Mucosa of descending colon (tissue), 3 donors: ENCODE data around the gene VPS37C. TPM values are rescaled to one million over a fixed set of nuclear protein-coding genes. Genes with fewer than 3 reads are reported as not detected.

Experiments used
- ATAC-seq: fragments of 200-7000 bp; cut with Tn5 transposase; one replicate; pipeline ENCODE4 v1.9.1; 2020; ENCODE audit warnings: mild to moderate bottlenecking, moderate library complexity
- DNase-seq, 3 donors: peaks; one replicate each; pipeline ENCODE4 v3.0.0-alpha.2; 2020
- H3K36me3 ChIP-seq: fragments of 200-600 bp; one replicate; pipeline ENCODE4 v1.8.0; 2021; ENCODE audit warnings: low read depth, mild to moderate bottlenecking
- H3K4me1 ChIP-seq: fragments of 200-600 bp; one replicate; pipeline ENCODE4 v1.8.0; 2021; ENCODE audit warnings: low read depth, mild to moderate bottlenecking
- H3K4me3 ChIP-seq: fragments of 200-600 bp; one replicate; pipeline ENCODE4 v1.8.0; 2021; ENCODE audit warnings: mild to moderate bottlenecking
- H3K9me3 ChIP-seq: fragments of 200-600 bp; one replicate; pipeline ENCODE4 v1.8.0; 2021; ENCODE audit warnings: mild to moderate bottlenecking
- CTCF ChIP-seq: fragments of 200-600 bp; IDR thresholded peaks from one replicate; pipeline ENCODE4 v1.8.0; 2022; ENCODE audit warnings: antibody characterized with exemption, mild to moderate bottlenecking
- intact Hi-C, 2 donors: fragments of 100-400 bp; cut with DNase I in 1 of 2; cut with micrococcal nuclease in 1 of 2; formaldehyde crosslinking; loops; one replicate each; pipeline versions ENCODE4 v1.11.0 to v1.11.1; 2022; cut with DNase I, micrococcal nuclease
- total RNA-seq, 3 donors: library from RNA; stranded (reverse); fragmentation: NEBNext Ultra II Directional in 2 of 3; extraction: Animal tissue kit (Norgen Biotek cat#: 25700) in 2 of 3; gene quantifications; one replicate each; pipeline versions ENCODE4 v1.2.1 to v1.2.4, GENCODE V29; 2021 to 2023
- donor health status: DM: no; HTN: no; CAD: no; lungs with moderate emphysema.
- donor health status: DM: no; HTN: no; CAD: no.
- donor health status: DM: no; HTN: yes; CAD: no.

The VPS37C gene
- total RNA-seq, 3 donors from 2014 or later: 28.5 to 30.8 (median 28.5) TPM

DNA sequence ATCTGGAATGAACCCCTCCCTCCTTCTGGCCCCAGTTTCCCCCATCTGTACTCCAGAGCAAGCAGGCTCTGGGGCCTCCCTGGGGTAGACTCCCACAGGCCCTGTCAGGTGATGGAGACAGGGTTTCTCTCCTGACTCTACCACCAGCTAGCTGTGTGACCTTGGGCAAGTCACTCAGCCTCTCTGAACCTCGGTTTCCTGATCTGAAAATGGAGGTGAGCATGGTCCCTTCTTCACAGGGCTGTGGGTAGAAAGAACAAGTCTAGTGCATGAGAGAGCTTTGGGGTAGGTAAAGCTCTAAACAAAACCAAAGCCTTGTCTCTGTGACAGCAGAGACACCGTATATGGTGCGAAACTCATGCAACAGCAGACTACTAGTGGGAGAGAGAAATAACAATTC, 53.3 kb downstream of the VPS37C start:
- TF ChIP-seq CTCF: no peak
- H3K4me1 ChIP-seq: no peaks in the 10 kb centered on the region
- H3K4me3 ChIP-seq: no peak overlapping the region
- intact Hi-C loops: no loop called here
- H3K9me3 ChIP-seq: no peaks in the 10 kb centered on the region
- DNase-seq: no peak
- H3K36me3 ChIP-seq: no peaks in the 10 kb centered on the region
- no peak for ATAC-seq

GRCh38 chr11:61106894-61107470, 54.2 kb downstream of the VPS37C start:
- no peak for ATAC-seq

DNA sequence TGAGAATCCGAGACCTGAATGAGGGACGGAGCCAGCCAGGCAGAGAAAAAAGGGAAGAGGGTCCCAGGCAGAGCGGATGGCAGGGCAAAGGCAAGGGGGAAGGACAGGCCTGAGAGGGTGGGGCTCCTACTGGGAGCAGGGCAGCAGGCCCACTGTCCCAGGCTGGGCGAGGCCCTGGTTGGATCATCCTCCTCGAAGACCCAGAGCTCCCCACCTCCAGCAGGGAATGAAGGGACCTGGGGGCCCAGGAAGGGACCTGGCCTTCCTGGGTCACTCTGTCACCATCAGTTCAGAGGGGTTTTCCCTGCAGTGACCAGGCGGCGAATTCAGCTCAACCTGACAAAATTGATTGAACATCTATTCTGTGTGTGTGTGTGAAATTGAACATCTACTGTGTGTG, 54.9 kb downstream of the VPS37C start:
- no peak overlapping the region for H3K4me3 ChIP-seq
- H3K9me3 ChIP-seq: no peaks in the 10 kb centered on the region
- ATAC-seq (no peak), DNase-seq (no peak)
- TF ChIP-seq CTCF: no peak
- H3K4me1 ChIP-seq: no peaks in the 10 kb centered on the region
- H3K36me3 ChIP-seq: no peaks in the 10 kb centered on the region
- intact Hi-C loops: no loop called here

More at GRCh38 chr11:61106894-61107470, 54.2 kb downstream of the VPS37C start:
- Histone ChIP-seq H3K4me3 (no peak overlapping the region), H3K36me3 (no peaks in the 10 kb centered on the region), H3K4me1 (no peaks in the 10 kb centered on the region), H3K9me3 (no peaks in the 10 kb centered on the region)
- intact Hi-C loops: no loop called here
- no peak for DNase-seq
- TF ChIP-seq CTCF: no peak

- Histone ChIP-seq H3K36me3 (no peaks in the 10 kb centered on the region), H3K4me1 (no peaks in the 10 kb centered on the region), H3K9me3 (no peaks in the 10 kb centered on the region), H3K4me3 (no peak overlapping the region)
- DNase-seq (no peak), ATAC-seq (no peak)
- intact Hi-C loops: no loop called here
- TF ChIP-seq CTCF: no peak
Measured at GRCh38 chr11:61104963-61105362, 56.3 kb downstream of the VPS37C start.

DNA sequence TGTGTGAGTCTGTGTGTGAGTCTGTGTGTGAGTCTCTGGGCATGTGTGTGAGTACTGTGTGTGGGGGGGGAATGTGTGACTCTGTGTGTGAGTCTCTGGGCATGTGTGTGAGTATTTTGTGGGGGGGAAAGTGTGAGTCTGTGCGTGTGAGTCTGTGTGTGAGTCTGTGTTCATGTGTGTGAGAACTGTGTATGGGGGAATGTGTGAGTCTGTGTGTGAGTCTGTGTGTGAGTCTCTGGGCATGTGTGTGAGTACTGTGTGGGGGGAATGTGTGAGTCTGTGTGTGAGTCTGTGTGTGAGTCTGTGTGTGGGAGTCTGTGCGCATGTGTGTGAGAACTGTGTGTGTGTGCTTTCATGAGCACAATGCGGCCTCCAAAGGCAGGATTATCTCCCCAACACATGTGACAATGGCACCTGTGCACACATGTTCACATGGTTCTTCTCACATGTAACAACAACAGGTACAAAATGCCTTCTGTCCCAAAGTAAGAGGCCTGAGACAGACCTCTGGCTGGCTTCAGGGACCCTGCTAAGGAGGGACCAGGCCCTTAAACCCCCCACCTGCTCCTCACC, 57.3 kb downstream of the VPS37C start:
- H3K36me3 ChIP-seq: no peaks in the 10 kb centered on the region
- DNase-seq (no peak), ATAC-seq (no peak)
- no peaks in the 10 kb centered on the region for H3K4me1 ChIP-seq
- H3K4me3 ChIP-seq: no peak overlapping the region
- no peak for TF ChIP-seq CTCF
- intact Hi-C loops: no loop called here
- H3K9me3 ChIP-seq: no peaks in the 10 kb centered on the region
